Mammary epithelial cell (primary cell): Measurements from ENCODE around the gene MBNL3.

ENCODE experiments used
- CTCF ChIP-seq, 2 donors: IDR thresholded peaks in 1 of 2; conservative IDR thresholded peaks in 1 of 2; 2 replicates each; pipeline ENCODE4 v1.5.1; 2011 to 2012; ENCODE audit warnings: inconsistent platforms in 2 of 2, low read length in 2 of 2, mild to moderate bottlenecking in 2 of 2, control low read depth in 1 of 2, low read depth in 1 of 2; ENCODE audit not compliant: insufficient read depth in 1 of 2; ENCODE audit errors: extremely low read depth in 1 of 2
- EZH2 ChIP-seq: IDR thresholded peaks from 2 replicates; pipeline ENCODE4 v1.6.1; 2012; ENCODE audit warnings: low read length, inconsistent platforms, borderline replicate concordance

DNA sequence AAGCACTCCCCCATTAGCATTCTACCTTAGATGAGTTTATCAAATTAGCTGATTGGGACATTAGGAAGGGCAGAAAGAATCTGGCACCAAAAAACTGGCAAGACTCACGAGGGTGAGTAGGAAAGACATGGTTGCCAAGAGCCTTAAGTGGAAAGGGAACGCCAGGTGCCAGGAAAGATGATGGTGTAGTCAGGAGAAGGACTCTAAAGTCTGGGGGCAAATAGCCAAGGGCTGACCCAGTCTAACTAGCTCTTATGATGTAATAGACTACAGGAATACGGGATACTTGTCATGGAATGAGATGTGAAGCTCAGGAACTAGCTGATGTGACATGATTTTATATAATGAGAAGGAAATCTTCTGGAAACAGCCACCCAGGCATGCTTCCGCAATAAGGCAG, 94.8 kb downstream of the MBNL3 start:
- TF ChIP-seq EZH2 = no peak
- TF ChIP-seq CTCF (conservative IDR thresholded peaks at IDR 0.05 in 1 of 2, IDR thresholded peaks at IDR 0.05 in 1 of 2; ENCODE audit: extremely low read depth in 1 of 2, insufficient read depth in 1 of 2, low read depth in 1 of 2, low read length in 2 of 2) = no peak
